Coronary artery (tissue), 2 donors: Measurements from ENCODE around the gene NLRP7.

ENCODE experiments used
- DNase-seq: peaks from one replicate; pipeline ENCODE4 v3.0.0-alpha.2; 2017; ENCODE audit warnings: low spot score
- H3K27ac ChIP-seq, 2 donors: fragments of 200-600 bp; sonication (generic); one replicate each; pipeline ENCODE4 v1.5.1; 2016 to 2019
- H3K4me3 ChIP-seq: fragments of 200-600 bp; sonication (generic); 2 replicates; pipeline ENCODE4 v1.5.1; 2016; ENCODE audit warnings: mild to moderate bottlenecking, moderate library complexity
- TF ChIP-seq, protein P1 (sequence below): fragments of 200-600 bp; sonication (generic); IDR thresholded peaks from one replicate; pipeline ENCODE4 v1.5.1; 2019; ENCODE audit warnings: antibody characterized with exemption

NLRP7 gene

DNA sequence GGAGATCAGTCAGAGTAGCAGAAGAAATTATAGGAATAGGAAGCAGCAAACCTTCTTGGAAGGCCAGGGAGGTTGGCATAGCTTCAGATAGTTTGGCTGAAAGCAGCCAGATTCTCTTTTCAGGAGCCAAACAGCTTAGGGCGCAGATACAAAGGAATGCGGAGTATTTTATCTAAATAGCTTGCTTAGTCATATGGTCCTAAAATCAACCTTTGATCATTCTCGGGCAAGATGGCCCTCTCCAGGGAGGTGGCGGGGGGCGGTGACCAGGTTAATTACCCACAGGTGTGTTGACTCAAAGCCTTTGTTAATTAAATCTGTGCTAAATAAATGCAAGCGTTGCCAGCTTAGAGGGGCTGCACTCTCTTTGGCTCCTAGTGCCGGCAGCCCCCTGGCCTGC is 53.9 kb downstream of the NLRP7 start:
- no peak for DNase-seq
- Histone ChIP-seq H3K4me3 (no peak overlapping the region), H3K27ac (no peak overlapping the region)
- TF ChIP-seq, protein P1, sequence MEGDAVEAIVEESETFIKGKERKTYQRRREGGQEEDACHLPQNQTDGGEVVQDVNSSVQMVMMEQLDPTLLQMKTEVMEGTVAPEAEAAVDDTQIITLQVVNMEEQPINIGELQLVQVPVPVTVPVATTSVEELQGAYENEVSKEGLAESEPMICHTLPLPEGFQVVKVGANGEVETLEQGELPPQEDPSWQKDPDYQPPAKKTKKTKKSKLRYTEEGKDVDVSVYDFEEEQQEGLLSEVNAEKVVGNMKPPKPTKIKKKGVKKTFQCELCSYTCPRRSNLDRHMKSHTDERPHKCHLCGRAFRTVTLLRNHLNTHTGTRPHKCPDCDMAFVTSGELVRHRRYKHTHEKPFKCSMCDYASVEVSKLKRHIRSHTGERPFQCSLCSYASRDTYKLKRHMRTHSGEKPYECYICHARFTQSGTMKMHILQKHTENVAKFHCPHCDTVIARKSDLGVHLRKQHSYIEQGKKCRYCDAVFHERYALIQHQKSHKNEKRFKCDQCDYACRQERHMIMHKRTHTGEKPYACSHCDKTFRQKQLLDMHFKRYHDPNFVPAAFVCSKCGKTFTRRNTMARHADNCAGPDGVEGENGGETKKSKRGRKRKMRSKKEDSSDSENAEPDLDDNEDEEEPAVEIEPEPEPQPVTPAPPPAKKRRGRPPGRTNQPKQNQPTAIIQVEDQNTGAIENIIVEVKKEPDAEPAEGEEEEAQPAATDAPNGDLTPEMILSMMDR, result no peak

DNA sequence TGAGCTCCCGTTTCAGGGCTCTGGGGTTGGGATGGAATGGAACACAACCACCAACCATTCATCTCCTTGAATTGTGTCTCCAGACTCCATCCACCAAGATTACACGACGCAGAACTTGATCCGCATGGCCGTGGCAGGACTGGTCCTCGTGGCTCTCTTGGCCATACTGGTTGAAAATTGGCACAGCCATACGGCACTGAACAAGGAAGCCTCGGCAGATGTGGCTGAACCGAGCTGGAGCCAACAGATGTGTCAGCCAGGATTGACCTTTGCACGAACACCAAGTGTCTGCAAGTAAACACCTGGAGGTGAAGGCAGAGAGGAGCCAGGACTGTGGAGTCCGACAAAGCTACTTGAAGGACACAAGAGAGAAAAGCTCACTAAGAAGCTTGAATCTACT is 57.8 kb downstream of the NLRP7 start:
- DNase-seq, result no peak
- TF ChIP-seq, protein P1, result no peak
- Histone ChIP-seq H3K27ac (no peak overlapping the region), H3K4me3 (no peak overlapping the region)

DNA sequence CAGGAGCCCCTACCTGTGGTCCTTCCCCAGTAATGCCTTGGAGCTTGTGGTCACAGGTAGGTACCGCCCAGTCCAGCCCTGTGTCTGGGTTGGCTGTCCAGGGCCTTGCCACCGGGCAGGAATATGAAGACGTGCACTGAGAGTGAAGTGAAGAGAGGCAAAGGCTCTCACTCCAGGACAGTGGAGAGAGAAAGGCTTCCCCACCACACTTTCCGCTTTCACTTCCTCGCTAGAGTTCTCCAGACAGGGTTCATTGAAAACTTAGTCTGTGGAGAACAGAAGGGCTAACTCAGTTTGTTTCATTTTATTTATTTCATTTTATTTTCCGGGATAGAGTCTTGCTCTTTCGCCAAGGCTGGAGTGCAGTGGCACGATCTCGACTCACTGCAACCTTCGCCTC is 59.1 kb downstream of the NLRP7 start:
- TF ChIP-seq, protein P1, result no peak
- H3K4me3 ChIP-seq, result no peak overlapping the region
- H3K27ac ChIP-seq, result no peak overlapping the region
- DNase-seq, result no peak

DNA sequence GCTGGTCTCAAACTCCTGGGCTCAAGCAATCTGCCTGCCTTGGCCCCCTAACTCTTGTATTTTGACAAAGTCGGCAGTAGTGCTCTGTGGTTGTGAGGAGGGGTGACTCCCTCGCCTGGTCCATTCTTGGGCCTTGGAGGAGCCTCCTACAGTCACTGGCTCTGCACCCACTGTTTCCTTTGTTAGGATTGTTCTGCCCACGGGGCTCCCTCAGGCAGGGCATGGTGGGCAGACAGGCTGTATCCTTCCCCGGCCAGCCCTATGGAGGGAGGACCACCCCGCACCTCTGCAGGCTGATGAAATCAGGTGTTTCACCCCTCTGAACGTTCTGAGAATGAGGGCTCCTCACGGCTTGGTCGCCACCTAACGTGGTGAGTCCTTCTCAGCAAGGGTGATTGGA is 64.1 kb downstream of the NLRP7 start:
- TF ChIP-seq, protein P1, result no peak
- no peak for DNase-seq
- H3K27ac ChIP-seq, result no peak overlapping the region
- H3K4me3 ChIP-seq, result no peak overlapping the region

DNA sequence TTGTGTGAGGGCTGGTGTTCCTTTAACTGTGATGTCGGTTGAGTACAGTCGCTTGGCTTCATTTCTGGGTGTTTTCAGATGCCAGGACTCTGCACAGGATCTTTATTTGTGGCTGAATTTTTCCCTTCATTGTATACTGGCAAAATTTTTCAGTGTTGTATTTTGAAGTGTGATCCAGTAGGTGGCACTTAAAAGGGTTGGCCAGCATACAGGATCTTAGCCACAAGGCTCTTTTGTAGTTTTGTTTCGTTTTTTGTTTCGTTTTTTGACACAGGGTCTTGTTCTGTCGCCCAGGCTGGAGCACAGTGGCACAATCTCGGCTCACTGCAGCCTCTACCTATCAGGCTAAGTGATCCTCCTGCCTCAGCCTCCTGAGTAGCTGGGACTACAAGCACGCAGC is 64.6 kb downstream of the NLRP7 start:
- DNase-seq, result no peak
- TF ChIP-seq, protein P1, result no peak
- Histone ChIP-seq H3K27ac (no peak overlapping the region), H3K4me3 (no peak overlapping the region)

DNA sequence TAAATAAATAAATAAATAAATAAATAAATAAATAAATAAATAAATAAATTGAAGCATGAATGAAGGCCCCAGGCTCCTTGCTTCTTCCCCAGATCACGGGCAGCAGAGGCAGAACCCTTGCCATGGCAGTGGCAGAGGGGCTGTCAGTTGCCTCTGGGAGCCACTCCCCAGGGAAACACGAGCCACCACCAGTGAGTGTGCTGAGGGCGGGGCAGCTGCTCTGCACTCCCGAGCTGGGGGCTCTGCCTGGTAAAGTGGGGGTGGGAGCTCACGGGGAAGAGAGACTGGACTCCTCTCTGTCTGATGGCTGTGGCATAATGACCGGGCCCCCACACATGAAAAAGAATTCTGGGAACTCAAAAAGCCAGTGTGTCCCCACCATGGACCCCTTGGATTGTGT is 65.4 kb downstream of the NLRP7 start:
- no peak for DNase-seq
- TF ChIP-seq, protein P1, result no peak
- Histone ChIP-seq H3K27ac (no peak overlapping the region), H3K4me3 (no peak overlapping the region)

DNA sequence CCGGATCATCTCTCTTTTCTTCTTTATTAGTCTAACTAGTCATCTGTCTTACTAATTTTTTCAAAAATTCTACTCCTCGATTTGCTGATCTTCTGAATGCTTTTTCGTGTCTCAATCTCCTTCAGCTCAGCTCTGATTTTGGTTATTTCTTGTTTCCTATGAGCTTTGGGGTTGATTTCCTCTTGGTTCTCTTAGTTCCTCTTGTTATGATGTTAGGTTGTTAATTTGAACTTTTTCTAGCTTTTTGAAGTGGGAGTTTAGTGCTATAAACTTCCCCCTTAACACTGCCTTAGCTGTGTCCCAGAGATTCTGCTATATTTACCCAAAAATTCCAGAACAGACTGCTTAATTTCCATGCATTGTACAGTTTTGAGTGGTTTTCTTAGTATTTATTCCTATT is 69.9 kb downstream of the NLRP7 start:
- H3K4me3 ChIP-seq, result no peak overlapping the region
- no peak for DNase-seq
- TF ChIP-seq, protein P1, result no peak
- no peak overlapping the region for H3K27ac ChIP-seq
